HG02938 (cell line): Measurements from ENCODE around the gene IFNGR2.
"Not testable (repeated sequence)": the region's sequence is repeated elsewhere in the genome, so short reads cannot be mapped to it uniquely, and the experiment has no call there.

Experiments used
- ATAC-seq: cut with Tn5 transposase; IDR thresholded peaks from one replicate; pipeline ENCODE4 v1.9.1; 2021; ENCODE audit warnings: mild to moderate bottlenecking, moderate library complexity; ENCODE audit not compliant: unreplicated experiment

IFNGR2 gene

DNA sequence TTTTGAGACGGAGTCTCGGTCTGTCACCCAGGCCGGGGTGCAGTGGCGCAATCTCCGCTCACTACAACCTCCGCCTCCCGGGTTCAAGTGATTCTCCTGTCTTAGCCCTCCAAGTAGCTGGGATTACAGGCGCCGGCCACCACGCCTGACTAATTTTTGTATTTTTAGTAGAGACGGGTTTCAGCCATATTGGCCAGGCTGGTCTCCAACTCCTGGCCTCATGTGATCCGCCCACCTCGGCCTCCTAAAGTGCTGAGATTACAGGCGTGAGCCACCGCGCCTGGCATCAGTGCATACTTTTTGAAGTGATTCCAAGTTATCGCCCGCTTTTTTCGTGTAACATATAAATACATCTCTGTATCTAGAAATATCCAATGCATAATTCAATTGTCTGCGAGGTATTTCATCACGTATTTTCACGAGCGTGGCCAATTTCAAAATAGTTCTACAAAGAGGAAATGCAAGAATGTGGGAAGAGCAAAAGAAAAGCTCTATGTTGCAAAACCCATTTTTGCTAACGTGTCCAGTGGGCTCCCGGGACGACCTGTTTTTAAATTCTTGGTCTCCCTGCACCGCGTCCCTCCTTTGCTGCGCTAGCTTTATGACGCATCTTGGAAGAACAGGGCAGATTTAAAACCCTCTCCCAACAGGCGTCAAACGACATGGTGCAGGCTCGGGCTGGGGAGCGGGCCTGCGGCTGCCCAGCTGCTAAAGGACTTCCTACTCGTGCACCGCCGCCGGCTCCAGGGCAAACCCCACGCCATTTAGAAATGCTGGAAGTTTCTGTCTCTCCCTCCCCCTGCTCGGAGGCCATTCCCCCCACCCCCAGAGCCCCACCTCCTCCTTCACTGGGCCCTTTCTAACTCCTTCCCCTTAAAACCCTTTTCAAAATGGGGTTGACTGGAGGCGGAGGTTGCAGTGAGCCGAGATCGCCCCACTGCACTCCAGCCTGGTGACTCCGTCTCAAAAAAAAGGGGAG lies 923 bp upstream of the IFNGR2 start:
- ATAC-seq, result no peak

DNA sequence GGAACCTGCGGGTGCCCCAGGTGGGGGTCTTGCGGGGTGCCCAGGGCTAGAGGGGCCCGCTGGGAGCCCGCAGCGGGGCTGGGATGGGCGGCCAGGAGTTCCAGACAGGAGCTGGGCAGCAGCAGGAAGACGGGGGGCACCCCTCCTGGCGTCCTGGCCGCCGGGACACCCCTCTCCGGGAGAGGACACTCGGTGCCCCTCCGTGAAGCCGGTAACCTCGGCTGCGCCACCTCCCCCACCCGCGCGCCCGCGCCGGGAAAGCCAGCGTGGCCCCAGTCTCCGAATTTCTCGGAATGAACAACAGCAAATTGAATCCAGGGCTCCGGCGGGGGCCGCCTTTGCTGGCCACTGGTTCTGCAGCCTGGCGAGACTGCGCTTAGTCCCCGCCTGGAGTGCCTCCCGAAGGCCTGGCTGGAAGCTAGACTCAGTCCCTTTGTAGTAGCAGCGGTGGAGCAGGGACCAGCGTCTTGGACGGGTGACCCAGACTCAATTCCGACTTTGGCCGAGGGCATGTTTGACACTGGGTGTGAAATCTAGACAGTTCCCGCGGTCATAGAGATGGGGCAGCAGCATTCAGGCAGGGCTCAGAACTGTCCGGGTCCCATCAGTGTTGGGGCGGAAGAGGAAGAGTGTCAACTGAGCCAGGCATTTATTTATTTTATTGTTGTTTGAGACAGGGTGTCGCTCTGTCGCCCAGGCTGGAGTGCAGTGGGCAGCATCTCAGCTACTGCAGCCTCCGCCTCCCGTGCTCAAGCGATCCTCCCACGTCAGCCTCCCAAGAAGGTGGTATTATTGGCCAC lies 773 bp downstream of the IFNGR2 start:
- ATAC-seq, result no peak

DNA sequence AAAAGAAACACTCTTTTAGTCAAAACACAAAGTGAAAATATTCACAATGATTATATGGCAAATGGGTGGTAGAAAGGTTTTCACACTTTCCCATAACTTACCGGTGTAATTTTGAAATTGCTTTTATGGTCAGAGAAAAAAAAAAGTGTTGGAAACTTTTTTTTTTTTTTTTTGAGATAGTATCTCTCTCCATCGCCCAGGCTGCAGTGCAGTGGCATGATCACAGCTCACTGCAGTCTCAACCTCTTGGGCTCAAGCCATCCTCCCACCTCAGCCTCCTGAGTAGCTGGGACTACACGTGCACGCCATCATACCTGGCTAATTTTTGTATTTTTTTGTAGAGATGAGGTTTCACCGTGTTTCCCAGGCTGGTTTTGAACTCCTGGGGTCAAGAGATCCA lies 3.3 kb downstream of the IFNGR2 start:
- no peak for ATAC-seq

DNA sequence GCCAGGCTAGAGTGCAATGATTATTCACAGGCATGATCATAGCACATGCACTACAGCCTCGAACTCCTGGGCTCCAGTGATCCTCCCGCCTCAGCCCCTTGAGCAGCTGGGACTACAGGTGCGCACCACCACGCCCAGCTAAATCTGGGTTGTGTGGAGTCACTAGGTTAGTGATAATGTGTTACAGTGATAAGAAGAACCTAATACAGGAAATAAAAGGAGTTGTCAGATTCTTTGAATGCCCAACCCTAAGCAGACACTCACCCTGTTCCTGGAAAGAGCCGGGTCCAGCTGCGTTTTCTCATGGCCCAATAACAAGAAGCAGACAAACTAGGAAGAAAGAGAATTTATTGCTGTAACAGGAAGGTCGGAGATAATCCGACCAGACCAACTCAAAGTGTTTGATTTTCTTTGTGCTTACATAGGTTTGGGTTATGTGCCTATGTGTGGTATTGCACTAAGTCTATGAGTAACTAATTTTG lies 8.8 kb downstream of the IFNGR2 start:
- ATAC-seq, result no peak

DNA sequence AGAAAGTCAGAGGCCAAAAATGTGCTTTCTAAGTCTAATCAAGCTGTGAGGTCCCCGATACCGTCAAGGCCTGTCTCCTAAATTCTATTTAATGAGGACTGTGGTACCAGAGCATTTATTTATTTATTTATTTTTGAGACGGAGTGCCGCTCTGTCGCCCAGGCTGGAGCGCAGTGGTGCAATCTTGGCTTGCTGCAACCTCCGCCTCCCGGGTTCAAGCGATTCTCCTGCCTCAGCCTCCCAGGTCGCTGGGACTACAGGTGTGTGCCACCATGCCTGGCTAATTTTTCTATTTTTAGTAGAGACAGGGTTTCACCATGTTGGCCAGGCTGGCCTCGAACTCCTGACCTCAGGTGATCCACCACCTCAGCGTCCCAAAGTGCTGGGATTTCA lies 9.2 kb downstream of the IFNGR2 start:
- not testable (repeated sequence) for ATAC-seq

DNA sequence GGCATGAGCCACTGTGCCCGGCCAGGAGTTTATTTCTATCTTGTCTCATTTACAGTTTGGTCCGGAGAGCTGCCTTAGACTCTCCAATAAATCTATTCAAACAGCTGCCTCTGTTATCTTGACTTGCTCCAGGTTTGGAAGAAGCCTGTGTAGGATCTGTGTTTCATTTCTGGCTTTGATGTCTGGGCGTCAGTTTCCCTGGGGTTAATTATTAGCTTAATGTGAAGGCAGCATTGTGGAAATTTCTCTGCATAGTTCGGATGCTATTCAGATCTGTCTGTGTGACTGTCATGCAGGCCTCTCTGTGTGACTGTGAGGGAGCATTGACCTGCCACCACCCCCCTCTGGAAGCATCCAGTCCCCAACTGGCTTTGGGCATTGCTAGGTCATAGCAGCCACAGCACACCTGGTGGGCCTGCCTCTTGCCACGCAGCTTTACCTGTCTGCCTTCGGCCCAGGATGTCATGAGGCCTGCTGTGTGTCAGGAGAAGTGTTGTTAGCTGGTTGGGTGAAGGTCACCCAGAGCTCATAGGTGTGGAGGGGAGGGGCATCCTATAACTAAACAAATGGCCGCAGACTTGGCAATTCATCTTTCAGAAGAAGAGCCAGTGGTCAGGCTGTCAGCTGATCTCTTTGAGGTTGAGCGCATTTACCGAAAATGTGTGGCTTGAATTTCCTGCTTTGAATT lies 9.8 kb downstream of the IFNGR2 start:
- no peak for ATAC-seq

DNA sequence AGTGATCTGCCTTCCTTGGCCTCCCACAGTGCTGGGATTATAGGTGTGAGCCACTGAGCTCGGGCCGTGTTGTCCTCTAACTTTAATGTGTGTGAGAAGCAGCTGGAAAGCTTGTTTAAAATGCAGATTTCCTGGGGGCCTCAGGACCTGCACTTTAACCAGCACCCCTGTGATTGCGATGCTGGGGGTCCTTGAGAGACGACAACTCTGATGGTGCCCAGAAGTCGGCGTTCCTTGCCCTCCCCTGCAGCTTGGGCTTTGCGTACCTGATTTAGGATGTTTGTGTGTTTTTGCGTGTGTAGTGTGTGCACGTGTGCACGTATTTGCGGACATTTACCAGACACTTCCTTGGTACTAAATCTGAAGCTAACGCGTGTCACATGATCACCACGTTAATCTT lies 10.9 kb downstream of the IFNGR2 start:
- ATAC-seq, result no peak

DNA sequence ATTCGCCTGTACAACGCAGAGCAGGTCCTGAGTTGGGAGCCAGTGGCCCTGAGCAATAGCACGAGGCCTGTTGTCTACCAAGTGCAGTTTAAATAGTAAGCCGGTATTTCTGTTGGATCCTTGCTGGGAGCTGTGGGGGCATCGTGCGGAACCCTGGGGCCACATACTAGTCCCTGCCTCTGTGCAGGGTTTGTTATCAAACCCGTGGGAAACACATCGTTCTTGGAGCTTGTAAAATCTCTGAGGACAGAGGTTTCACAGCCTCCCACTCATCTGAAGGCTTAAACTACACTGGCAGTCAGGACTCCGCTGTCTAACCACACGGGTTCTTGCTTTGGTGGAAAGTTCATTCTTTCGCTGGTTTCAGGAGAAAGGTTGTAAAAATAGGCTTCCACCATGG lies 11.7 kb downstream of the IFNGR2 start:
- ATAC-seq, result no peak

DNA sequence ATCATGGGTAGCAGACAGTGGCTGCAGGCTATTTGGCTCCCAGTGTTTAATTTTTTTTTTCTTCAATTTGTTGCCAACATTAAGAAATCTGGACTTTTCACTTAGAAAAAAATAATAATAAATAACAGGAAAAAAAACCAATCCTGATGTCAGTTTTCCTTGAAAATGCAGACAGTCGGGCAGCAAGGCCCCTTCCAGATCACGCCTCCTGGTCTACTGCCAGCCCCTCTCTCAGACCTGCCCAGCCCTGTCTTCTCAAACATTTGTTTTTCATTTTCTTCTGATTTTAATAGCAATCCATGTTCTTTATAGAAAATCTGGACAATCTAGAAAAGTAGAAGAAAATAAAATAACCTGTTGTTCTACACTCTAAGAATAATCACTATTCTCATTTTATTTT lies 15.5 kb downstream of the IFNGR2 start:
- ATAC-seq, result no peak

DNA sequence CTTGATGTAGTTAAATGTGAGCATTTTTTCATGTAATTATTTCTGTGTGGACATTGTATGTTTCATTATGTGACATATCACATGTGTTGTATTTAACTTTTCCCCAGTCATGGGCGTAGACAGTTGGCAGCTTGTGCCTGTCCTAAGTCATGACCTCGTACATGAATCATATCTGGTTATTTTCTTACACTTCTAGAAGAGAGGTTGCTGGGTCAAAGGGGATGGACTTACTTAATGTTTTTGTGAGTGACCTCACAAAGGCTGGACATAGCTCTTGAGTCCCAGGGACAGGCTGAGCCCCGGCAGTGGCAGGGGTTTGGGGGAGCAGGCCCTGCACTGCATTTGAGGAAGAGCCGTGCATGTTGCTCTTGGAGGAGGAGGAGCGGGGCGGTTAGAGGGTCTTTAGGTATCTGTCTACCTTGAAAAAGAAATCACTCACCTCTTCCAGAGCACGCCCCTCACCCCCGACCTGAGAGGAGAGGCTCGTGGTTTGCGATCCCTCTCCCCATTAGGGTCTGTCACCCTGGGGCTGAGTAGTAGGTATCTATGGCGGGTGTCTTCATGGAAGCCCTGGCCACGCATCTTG lies 16.4 kb downstream of the IFNGR2 start:
- ATAC-seq, result no peak

DNA sequence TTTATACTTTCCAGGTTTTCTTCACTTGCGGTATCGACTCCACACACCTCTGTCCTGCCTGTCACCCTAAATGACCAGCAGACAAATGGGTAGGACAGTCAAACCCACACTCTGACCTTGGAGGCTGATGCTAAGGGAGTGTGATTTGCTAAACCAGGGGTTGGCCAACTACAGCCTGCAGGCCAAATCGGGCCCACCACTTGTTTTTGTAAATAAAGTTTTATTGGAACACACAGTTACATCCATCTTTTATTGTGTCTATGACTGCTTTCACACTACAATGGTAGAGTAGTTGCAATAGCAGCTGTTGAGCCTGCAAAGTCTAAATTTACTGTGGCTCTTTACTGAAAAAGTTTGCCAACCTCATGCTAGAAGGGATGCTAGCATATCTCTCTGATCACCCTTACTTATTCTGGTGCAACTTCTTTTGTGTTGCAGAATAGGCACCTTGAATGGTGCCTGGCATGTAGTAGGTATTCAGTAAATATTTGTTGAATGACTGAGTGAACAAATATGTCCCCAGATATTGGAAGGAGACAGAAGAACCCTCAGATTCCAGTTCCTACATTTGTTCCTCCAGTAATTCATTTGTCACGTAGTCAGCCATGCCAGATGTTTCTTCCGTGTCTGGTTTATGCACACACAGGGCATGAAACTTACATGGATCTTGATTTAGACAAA lies 18.6 kb downstream of the IFNGR2 start:
- ATAC-seq, result no peak

DNA sequence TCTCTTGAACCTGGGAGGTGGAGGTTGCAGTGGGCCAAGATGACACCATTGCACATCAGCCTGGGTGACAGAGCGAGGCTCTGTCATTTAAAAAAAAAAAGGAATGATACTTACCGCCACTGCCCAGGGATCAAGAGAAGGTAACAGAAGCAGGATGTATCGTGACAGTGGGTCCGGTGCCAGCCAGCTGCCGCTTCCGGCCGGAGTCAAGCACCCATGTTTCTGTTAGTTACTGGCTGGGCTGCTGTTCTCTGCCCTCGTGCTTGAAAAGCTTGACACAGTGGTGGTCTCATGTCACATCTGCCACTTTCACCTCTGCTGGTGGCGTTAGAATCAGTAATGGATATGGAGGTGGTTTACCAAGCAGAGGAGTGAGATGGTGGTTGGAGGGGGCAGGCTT lies 21.0 kb downstream of the IFNGR2 start:
- no peak for ATAC-seq

DNA sequence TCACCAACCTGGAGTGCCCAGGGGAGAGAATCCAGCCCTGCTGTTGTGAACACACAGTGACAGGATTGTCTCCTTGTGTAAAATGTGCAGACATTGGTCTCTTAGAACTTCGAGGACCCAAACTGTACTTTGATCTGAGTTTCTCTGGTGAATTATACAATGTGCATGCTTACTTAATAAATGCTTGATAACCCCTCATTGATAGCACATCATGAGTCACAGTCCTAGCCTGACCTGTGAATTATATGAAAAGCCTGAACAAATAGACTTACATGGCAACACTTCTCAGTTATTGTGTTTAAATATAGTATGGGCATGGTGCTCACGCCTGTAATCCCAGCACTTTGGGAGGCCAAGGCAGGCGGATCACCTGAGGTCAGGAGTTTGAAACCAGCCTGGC lies 22.6 kb downstream of the IFNGR2 start:
- ATAC-seq, result no peak

DNA sequence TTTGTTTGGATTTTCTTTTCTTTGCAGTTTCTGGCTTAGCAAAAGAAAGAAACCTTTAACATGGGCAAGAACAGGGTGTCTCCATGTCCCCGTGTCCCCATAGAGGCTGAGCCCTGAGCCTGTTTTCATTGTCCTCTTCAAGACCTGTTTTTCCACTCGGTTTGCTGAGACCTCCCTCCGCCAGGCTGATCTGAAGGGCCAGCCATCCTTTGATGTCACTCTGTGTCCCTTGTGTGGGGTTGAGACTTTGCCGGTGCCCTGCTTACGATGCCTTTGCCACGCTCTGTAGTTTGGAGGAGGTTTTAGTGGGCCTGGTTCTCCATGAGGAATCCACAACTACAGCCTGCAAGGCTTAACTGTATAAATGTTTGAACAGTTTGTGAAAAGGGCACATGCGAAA lies 23.8 kb downstream of the IFNGR2 start:
- no peak for ATAC-seq

DNA sequence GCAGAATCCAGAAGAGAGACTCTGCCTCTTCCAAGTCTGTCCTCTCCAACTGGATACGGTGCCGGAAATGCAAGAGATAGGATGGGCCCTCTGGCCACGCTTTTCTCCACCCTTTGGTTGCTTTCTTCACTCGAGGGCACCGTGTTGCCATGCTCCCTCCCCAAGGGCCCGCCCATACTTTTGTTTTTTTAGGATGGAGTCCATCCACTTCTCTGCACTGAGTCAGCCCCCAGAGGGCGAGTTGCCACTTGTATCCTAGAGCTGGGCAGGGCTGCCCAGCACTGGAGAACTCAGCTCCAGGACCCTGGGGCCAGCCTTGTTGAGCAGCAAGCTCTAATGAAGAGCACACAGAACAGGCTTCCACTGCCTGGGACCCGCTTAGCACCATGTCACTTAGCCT lies 25.5 kb downstream of the IFNGR2 start:
- no peak for ATAC-seq

DNA sequence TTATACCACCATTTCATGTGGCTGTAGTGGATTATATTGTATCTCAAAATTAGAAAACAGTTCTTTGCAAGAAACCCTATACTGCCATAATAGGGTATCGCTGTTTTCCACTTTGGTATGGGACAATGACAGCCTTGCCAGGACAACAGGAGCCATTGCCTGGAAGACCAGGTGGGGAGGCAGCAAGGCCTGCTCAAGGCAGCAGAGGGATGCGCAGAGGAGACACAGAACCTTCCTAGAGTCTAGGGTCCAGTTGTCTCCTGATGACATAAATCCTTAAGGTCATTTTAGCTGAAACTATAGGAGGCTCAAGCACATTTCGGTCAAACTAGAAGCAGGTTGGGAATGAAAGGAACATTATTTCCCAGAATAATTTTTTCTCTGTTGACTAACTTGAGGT lies 27.6 kb downstream of the IFNGR2 start:
- no peak for ATAC-seq

DNA sequence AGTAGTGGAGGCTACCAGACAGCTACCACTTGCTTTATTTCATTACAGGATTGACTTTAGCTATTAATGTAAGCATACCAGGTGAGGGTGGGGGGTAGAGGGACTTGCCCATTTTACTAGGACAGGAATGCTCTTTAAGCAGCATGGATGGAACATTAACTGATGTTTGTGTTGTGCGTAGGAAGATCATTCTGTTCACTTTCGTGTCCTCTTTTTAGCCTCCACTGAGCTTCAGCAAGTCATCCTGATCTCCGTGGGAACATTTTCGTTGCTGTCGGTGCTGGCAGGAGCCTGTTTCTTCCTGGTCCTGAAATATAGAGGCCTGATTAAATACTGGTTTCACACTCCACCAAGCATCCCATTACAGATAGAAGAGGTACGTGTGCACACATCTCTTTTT lies 29.3 kb downstream of the IFNGR2 start:
- no peak for ATAC-seq

DNA sequence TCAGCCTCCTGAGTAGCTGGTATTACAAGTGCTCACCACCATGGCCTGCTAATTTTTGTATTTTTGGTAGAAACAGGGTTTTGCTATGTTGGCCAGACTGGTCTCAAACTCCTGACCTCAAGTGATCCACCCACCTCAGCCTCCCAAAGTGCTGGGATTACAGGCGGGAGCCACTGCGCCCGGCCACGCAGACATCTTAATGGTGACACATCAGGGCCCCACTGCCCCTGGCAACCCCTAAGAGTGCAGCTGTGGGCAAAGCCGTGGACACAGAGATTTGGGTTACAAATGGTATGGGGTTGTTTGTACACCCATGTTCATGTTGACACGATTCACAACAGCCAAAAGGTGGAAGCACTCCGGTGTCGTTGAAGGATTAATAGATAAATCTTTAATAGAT lies 29.8 kb downstream of the IFNGR2 start:
- ATAC-seq, result no peak

DNA sequence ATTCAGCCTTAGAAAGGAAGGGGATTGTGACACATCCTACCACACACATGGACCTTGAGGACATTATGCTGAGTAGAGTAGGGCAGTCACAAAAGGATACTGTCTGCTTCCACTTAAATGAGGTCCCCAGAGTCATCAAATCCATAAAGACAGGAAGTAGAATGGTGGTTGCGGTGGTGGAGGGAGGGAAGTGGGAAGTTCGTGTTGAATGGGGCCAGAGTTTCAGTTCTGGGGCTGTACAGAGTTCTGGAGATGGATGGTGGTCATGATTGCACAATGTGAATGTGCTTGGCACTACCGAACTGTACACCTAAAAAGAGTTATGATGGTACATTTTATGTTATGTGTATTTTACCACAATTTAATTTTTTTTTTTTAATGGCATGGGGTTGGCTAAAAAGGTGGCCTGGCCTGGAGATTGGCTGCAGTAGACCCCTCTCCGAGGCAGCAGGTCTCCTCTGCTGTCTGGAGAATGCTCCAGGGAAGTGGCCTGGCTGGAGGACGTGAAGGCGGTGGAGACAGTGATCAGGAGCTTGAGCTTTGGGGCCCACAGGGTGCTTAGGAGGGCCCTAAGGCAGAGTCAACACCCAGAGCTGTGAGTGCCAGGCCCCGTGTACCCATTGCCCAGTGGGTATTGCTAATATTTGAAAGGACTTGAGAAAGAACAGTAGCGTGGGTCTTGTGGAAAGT lies 30.4 kb downstream of the IFNGR2 start:
- ATAC-seq, result no peak
